Coronary artery (tissue), 2 donors: Measurements from ENCODE around the gene GSTT2.

Experiments
- DNase-seq: peaks from one replicate; pipeline ENCODE4 v3.0.0-alpha.2; 2017; ENCODE audit warnings: low spot score
- H3K27ac ChIP-seq, 2 donors: fragments of 200-600 bp; sonication (generic); one replicate each; pipeline ENCODE4 v1.5.1; 2016 to 2019
- H3K4me3 ChIP-seq: fragments of 200-600 bp; sonication (generic); 2 replicates; pipeline ENCODE4 v1.5.1; 2016; ENCODE audit warnings: mild to moderate bottlenecking, moderate library complexity
- CTCF ChIP-seq: fragments of 200-600 bp; sonication (generic); IDR thresholded peaks from one replicate; pipeline ENCODE4 v1.5.1; 2019; ENCODE audit warnings: antibody characterized with exemption

The GSTT2 gene

GRCh38 chr22:24028533-24028932, 48.6 kb downstream of the GSTT2 start:
- no peak overlapping the region for H3K4me3 ChIP-seq
- no peak for DNase-seq
- H3K27ac ChIP-seq = no peak overlapping the region
- no peak for TF ChIP-seq CTCF

GRCh38 chr22:24029304-24029703, 49.4 kb downstream of the GSTT2 start:
- no peak for DNase-seq
- Histone ChIP-seq H3K27ac (no peak overlapping the region), H3K4me3 (no peak overlapping the region)
- TF ChIP-seq CTCF = no peak

DNA sequence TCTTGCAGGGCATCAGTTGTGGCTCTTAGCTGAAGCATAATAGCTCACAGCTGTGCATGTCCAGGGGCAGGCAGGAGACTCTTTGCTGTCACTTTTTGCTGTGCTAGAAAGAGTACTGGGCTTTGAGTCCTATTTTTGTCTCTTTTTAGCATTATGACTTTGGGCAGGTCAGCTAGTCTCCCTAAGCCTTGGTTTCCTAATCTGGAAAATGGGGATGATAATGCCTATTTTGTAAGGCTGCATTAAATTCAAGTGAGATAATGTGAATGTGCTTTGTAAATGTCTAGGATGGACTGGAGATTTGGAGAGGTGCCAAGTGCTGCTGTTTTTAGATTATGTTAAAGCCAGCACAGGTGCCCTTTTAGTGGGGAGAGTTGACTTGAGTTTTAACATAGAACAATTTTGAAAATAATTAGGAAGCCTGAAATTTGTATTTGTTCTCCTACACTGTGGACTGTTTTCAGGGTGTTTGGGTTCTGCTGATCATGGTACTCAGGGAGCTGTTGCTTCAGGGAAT, 50.3 kb downstream of the GSTT2 start:
- no peak for DNase-seq
- no peak for TF ChIP-seq CTCF
- Histone ChIP-seq H3K4me3 (no peak overlapping the region), H3K27ac (no peak overlapping the region)
